ENCODE measurements around the gene FBXL7. TPM values are rescaled to one million over a fixed set of nuclear protein-coding genes. Genes with fewer than 3 reads are reported as not detected.
A peak's percentile ranks its signal among the peaks of the same experiment; 100 is the strongest.

FBXL7 gene
- total RNA-seq, 1 donor from 2014 or later, result 13.3 TPM

- intact Hi-C loops (cut with DNase I), result no loop called here
- Histone ChIP-seq H3K4me1 (peaks cover 10% of the 10 kb centered on the region), H3K9me3 (no peaks in the 10 kb centered on the region), H3K36me3 (no peaks in the 10 kb centered on the region), H3K4me3 (no peak overlapping the region), H3K27me3 (no peaks in the 10 kb centered on the region), H3K27ac (no peak overlapping the region)
- ATAC-seq, result no peak
- TF ChIP-seq CTCF (IDR thresholded peaks at IDR 0.05), result no peak
- no peak for DNase-seq
Observed at GRCh38 chr5:15526413-15526812, 26.4 kb downstream of the FBXL7 start.

GRCh38 chr5:15528476-15528875, 28.5 kb downstream of the FBXL7 start:
- DNase-seq, result no peak
- Histone ChIP-seq H3K36me3 (no peaks in the 10 kb centered on the region), H3K4me1 (peaks cover 5% of the 10 kb centered on the region), H3K27me3 (no peaks in the 10 kb centered on the region), H3K27ac (no peak overlapping the region), H3K4me3 (no peak overlapping the region), H3K9me3 (no peaks in the 10 kb centered on the region)
- no peak for TF ChIP-seq CTCF (IDR thresholded peaks at IDR 0.05)
- intact Hi-C loops (cut with DNase I), result no loop called here
- no peak for ATAC-seq

- no peak for TF ChIP-seq CTCF (IDR thresholded peaks at IDR 0.05)
- H3K27ac ChIP-seq, result no peak overlapping the region
- no peak overlapping the region for H3K4me3 ChIP-seq
- ATAC-seq, result no peak
- H3K27me3 ChIP-seq, result no peaks in the 10 kb centered on the region
- no peaks in the 10 kb centered on the region for H3K36me3 ChIP-seq
- intact Hi-C loops (cut with DNase I), result no loop called here
- H3K4me1 ChIP-seq, result peaks cover 5% of the 10 kb centered on the region
- no peak for DNase-seq
- H3K9me3 ChIP-seq, result no peaks in the 10 kb centered on the region
Observed at GRCh38 chr5:15529013-15529412, 29.0 kb downstream of the FBXL7 start.

GRCh38 chr5:15529821-15530220, 29.8 kb downstream of the FBXL7 start:
- DNase-seq, result no peak
- no peak for TF ChIP-seq CTCF (IDR thresholded peaks at IDR 0.05)
- no peak overlapping the region for H3K4me3 ChIP-seq
- intact Hi-C loops (cut with DNase I), result no loop called here
- H3K36me3 ChIP-seq, result no peaks in the 10 kb centered on the region
- H3K9me3 ChIP-seq, result no peaks in the 10 kb centered on the region
- H3K4me1 ChIP-seq, result peaks cover 5% of the 10 kb centered on the region
- no peaks in the 10 kb centered on the region for H3K27me3 ChIP-seq
- ATAC-seq, result no peak
- no peak overlapping the region for H3K27ac ChIP-seq

GRCh38 chr5:15533129-15533893, 33.3 kb downstream of the FBXL7 start:
- Histone ChIP-seq H3K27me3 (no peaks in the 10 kb centered on the region), H3K4me3 (no peak overlapping the region), H3K27ac (peak overlapping the region; percentile 36), H3K9me3 (no peaks in the 10 kb centered on the region), H3K4me1 (peaks cover 5% of the 10 kb centered on the region), H3K36me3 (no peaks in the 10 kb centered on the region)
- no peak for DNase-seq
- ATAC-seq, result no peak
- intact Hi-C loops (cut with DNase I), result no loop called here
- TF ChIP-seq CTCF (IDR thresholded peaks at IDR 0.05), result no peak
